C4-2B (cell line): ENCODE measurements around the gene UBE2U.

ENCODE experiments used
- CTCF ChIP-seq: fragments of 450-650 bp; conservative IDR thresholded peaks from 2 replicates; pipeline ENCODE4 v1.5.1; 2017; ENCODE audit warnings: mild to moderate bottlenecking
- ZFX ChIP-seq: fragments of 450-650 bp; IDR thresholded peaks from 2 replicates; pipeline ENCODE4 v1.6.1; 2017

GRCh38 chr1:64251971-64252370 lies 48.5 kb downstream of the UBE2U start:
- TF ChIP-seq CTCF (no peak; the same call in 1 of the 2 replicates), ZFX (no peak)
